ENCODE data around the gene FGFR3. TPM values are rescaled to one million over a fixed set of nuclear protein-coding genes. Genes with fewer than 3 reads are reported as not detected.

FGFR3 gene
- total RNA-seq, 1 experiment from 2014 or later: 0.03 TPM

- no peak for DNase-seq (ENCODE audit: low read depth, low spot score)
- in situ Hi-C loops (cut with HindIII; ENCODE audit: low pct_unique_long_range_greater_than_20kb, low sequenced_read_pairs): no loop called here
Observed at GRCh38 chr4:1766106-1767060, 26.7 kb upstream of the FGFR3 start.

GRCh38 chr4:1767061-1767769 is 25.9 kb upstream of the FGFR3 start:
- no peak for DNase-seq (ENCODE audit: low read depth, low spot score)
- in situ Hi-C loops (cut with HindIII; ENCODE audit: low pct_unique_long_range_greater_than_20kb, low sequenced_read_pairs): no loop called here

GRCh38 chr4:1767770-1768366 is 25.2 kb upstream of the FGFR3 start:
- in situ Hi-C loops (cut with HindIII; ENCODE audit: low pct_unique_long_range_greater_than_20kb, low sequenced_read_pairs): no loop called here
- peak; percentile 44 for DNase-seq (ENCODE audit: low read depth, low spot score)

- DNase-seq (ENCODE audit: low read depth, low spot score): no peak
- in situ Hi-C loops (cut with HindIII; ENCODE audit: low pct_unique_long_range_greater_than_20kb, low sequenced_read_pairs): no loop called here
Observed at GRCh38 chr4:1768367-1769034, 24.6 kb upstream of the FGFR3 start.

GRCh38 chr4:1769692-1770091 is 23.4 kb upstream of the FGFR3 start:
- in situ Hi-C loops (cut with HindIII; ENCODE audit: low pct_unique_long_range_greater_than_20kb, low sequenced_read_pairs): no loop called here
- DNase-seq (ENCODE audit: low read depth, low spot score): no peak

GRCh38 chr4:1770245-1770644 is 22.8 kb upstream of the FGFR3 start:
- in situ Hi-C loops (cut with HindIII; ENCODE audit: low pct_unique_long_range_greater_than_20kb, low sequenced_read_pairs): no loop called here
- DNase-seq (ENCODE audit: low read depth, low spot score): no peak

GRCh38 chr4:1770791-1771231 is 22.3 kb upstream of the FGFR3 start:
- in situ Hi-C loops (cut with HindIII; ENCODE audit: low pct_unique_long_range_greater_than_20kb, low sequenced_read_pairs): no loop called here
- DNase-seq (ENCODE audit: low read depth, low spot score): no peak

- in situ Hi-C loops (cut with HindIII; ENCODE audit: low pct_unique_long_range_greater_than_20kb, low sequenced_read_pairs): no loop called here
- no peak for DNase-seq (ENCODE audit: low read depth, low spot score)
Observed at GRCh38 chr4:1771555-1772305, 21.4 kb upstream of the FGFR3 start.

- in situ Hi-C loops (cut with HindIII; ENCODE audit: low pct_unique_long_range_greater_than_20kb, low sequenced_read_pairs): no loop called here
- DNase-seq (ENCODE audit: low read depth, low spot score): no peak
Observed at GRCh38 chr4:1772853-1773538, 20.1 kb upstream of the FGFR3 start.

- in situ Hi-C loops (cut with HindIII; ENCODE audit: low pct_unique_long_range_greater_than_20kb, low sequenced_read_pairs): no loop called here
- no peak for DNase-seq (ENCODE audit: low read depth, low spot score)
Observed at GRCh38 chr4:1773754-1774153, 19.3 kb upstream of the FGFR3 start.

- in situ Hi-C loops (cut with HindIII; ENCODE audit: low pct_unique_long_range_greater_than_20kb, low sequenced_read_pairs): no loop called here
- DNase-seq (ENCODE audit: low read depth, low spot score): no peak
Observed at GRCh38 chr4:1775731-1776500, 17.2 kb upstream of the FGFR3 start.

GRCh38 chr4:1776521-1777161 is 16.5 kb upstream of the FGFR3 start:
- in situ Hi-C loops (cut with HindIII; ENCODE audit: low pct_unique_long_range_greater_than_20kb, low sequenced_read_pairs): no loop called here
- no peak for DNase-seq (ENCODE audit: low read depth, low spot score)

- DNase-seq (ENCODE audit: low read depth, low spot score): no peak
- in situ Hi-C loops (cut with HindIII; ENCODE audit: low pct_unique_long_range_greater_than_20kb, low sequenced_read_pairs): no loop called here
Observed at GRCh38 chr4:1777822-1778641, 15.1 kb upstream of the FGFR3 start.

- DNase-seq (ENCODE audit: low read depth, low spot score): no peak
- in situ Hi-C loops (cut with HindIII; ENCODE audit: low pct_unique_long_range_greater_than_20kb, low sequenced_read_pairs): no loop called here
Observed at GRCh38 chr4:1778642-1779392, 14.3 kb upstream of the FGFR3 start.
